Measurements from ENCODE around the gene WNT8B.

DNA sequence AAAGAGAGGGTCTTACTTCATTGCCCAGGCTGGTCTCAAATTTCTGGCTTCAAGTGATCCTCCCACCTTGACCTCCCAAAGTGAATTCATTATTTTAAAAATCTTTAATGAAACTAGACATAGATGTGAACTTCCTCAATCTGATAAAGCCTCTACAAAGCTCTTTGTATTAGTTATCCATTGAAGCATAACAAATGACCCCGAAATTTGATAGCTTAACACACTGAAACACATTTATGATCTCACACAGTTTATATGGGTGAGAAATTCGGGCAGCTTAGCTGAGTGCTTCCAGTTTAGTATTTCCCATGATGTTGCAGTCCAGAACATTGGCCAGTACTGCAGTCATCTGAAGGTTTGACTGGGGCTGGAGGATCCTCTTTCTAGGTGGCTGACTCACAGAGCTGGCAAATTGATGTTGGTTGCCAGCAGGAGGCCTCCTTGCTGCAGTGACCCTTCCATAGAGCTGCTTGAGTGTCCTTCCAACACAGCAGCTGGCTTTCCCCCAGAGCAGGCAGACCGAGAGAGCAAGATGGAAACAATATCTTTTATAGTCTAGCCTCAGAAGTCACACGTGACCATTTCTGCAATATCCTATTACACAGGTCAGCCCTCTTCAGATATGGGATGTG lies 16.6 kb upstream of the WNT8B start:
- TF ChIP-seq POLR2AphosphoS5 (IDR thresholded peaks at IDR 0.05) (no peak), POLR2A (IDR thresholded peaks at IDR 0.05) (no peak)
- TF ChIP-seq, protein P1, sequence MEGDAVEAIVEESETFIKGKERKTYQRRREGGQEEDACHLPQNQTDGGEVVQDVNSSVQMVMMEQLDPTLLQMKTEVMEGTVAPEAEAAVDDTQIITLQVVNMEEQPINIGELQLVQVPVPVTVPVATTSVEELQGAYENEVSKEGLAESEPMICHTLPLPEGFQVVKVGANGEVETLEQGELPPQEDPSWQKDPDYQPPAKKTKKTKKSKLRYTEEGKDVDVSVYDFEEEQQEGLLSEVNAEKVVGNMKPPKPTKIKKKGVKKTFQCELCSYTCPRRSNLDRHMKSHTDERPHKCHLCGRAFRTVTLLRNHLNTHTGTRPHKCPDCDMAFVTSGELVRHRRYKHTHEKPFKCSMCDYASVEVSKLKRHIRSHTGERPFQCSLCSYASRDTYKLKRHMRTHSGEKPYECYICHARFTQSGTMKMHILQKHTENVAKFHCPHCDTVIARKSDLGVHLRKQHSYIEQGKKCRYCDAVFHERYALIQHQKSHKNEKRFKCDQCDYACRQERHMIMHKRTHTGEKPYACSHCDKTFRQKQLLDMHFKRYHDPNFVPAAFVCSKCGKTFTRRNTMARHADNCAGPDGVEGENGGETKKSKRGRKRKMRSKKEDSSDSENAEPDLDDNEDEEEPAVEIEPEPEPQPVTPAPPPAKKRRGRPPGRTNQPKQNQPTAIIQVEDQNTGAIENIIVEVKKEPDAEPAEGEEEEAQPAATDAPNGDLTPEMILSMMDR (IDR thresholded peaks at IDR 0.05): no peak
